Stimulated activated CD8-positive, alpha-beta memory T cell treated with anti-CD3 and anti-CD28 coated beads, Interleukin-4, amount 100 ng/mL, for 24 hours (primary cell): ENCODE data around the gene ACSF3.

Source experiments
- DNase-seq: peaks from one replicate; pipeline ENCODE4 v3.0.0-alpha.2; 2020; ENCODE audit warnings: low read depth

Gene ACSF3

DNA sequence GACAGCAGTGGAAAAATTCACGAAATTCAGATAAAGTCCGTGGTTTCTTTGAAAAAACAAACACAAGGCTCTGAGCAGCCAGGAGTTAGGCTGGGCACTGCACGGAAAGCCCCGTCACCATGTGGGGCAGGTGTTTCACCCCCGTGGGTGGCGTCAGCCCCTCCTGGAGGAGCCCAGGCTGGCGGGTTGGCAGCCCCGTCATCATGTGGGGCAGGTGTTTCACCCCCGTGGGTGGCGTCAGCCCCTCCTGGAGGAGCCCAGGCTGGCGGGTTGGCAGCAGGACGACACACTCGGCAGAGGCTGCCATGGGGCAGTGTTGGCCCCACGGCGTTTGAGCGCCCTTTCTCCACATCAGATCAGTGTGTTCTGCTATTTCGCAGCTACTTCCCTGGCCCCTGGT lies 38.1 kb downstream of the ACSF3 start:
- DNase-seq = no peak

DNA sequence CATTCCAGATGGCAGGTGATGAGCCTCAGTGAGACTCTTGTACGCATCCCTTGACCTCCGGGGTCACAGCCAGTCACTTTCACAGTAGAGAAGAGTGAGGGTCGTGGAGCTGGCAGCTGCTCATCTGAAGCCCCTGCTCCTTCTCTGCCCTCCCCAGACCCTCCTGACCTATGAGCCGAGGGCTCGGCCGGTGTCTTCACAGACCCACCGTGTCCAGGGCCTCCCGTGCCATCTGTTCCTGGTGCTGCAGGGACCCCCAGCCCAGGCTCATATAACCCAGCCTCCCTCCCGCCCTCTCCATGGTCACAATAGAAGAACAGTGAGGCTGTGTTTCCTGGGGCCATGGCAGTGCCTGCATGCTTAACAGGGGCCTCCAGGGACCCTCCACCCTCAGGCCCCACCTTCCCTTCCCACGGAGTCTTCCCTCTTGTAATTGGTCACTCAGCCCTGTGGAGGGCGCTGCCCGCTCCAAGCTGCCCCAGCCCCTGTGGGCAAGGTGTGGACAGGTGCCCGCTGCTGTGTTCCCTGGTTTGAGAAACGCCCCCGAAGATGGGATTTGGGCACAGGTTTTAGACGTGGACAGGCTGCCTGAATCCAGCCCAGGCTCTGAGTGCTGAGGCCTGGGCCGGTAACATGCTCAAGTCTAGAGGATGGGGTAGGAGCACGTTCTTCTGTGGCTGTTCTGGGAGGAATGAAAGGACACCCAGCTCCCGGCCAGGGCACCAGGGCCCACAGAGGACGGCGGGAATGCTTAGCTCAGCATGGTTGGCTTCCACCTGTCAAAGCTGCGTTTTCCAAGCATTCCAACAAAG lies 38.7 kb downstream of the ACSF3 start:
- DNase-seq = no peak

DNA sequence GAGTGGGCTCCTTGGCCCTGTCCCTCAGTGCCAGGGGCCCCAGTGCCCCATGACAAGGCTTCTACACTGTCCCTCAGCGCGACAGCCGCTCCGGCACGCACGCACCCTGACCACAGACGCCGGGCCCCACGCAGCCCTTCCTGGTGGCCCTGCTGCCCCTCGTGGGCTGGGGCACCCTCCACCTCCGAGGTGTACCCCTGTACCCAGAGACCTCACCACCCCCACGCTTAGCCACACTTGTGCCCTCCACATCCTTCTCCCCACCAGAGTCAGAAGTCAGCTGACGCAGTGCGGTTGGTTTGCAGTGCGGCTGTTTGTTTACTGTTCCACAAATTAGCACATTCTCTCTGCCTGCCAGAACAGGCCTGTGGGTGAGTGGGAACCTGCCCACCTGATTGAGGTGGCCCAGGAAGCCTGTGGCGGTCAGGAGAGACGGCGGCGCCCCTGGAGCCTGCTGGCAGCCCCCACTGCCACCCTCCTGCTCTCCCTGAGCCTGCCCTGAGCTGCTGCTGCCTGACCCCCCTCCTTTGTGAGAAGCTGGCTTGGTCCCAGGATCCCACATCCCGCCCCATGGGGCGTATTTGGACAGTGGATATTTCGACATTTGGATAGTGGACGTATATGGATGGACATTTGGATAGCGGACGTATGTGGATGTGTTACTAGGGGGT lies 39.9 kb downstream of the ACSF3 start:
- DNase-seq = no peak

DNA sequence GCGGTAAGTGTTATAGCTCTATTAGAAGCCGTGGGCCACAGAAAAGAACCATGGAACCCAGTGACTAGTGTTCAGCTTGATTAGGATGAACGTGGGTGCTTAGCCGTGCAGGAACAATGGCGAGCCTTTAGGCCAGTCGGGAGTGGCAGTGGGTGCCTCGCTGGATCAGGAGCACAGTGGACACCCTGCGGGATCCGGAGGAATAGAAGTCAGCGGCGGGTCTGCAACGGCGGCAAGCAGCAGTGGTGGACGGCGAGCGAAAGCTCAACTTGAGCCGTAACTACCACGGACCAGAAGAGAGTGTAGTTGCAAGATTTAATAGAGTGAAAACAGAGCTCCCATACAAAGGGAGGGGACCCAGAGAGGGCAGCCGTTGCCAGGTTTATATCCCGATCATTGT lies 40.6 kb downstream of the ACSF3 start:
- DNase-seq = no peak

DNA sequence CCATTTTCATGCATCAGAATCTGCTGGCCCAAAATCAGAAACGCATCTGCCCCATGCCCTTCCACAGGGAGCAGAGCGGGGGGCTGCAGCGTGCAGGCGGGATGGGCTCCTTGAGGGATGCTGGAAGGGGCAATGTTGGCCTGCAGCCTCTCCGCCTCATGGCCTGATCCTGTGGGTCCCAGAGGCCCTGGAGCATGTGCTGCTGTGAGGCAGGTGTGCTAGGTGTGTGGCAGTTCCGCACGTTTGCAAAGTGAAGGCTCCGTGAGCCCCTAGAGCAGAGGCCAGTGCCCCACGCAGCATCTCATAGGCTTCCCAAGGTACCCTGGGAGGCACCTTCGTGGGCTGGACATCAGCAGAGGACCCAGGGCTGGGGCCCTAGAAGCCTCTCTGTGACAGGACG lies 41.5 kb downstream of the ACSF3 start:
- no peak for DNase-seq

DNA sequence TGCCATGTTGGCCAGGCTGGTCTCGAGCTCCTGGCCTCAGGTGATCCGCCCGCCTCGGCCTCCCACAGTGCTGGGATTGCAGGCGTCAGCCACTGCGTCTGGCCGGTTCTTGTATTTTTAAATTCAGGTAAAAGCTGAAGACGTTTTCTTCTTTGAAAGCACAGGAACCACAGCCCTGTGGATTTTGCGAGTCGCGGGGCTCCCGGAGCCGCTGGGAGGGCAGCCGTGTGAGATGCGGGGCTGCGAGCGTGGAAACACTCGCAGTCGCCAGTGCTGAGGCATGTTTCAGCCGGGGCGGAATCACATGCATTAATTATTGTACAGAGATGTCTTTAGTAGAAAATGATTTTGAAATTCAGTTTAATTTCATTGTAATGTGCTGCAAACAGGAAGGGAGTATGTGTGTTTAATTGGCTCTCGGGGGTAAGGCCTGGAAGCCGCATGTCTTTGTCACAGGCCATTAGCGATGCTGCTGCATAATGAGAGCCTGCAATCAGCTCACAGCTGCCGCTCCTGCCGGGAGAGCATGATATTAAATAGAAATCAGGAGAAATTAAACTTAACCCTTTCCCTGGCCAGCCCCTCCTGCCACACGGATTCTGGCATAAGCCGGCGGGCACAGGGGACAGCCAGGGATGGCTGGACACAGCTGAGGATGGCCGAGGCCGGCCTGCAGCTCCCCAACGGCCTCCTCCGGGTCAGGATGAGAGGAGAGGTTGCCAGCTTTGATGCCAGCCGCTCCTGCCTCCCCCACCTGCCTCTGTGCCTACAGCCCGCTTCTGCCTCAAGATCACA lies 42.5 kb downstream of the ACSF3 start:
- no peak for DNase-seq

DNA sequence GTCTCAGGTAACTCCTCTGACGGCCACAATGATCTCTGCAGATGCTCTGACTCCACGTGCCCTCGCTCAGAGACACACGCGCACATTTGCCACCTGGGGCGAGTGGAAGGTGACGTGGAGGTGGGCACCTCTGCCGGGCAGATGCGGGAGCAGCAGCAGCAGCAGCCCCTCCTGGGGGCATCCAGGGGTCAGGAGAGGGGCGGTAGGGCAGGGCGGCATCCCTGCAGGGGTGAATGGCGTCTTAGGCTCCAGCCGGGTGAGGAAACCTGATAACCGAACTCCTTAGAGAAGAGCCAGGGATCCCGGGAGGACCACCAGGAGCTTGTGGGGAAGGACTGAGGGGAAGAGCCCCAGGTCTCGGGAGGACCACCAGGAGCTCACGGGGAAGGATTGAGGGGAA lies 43.3 kb downstream of the ACSF3 start:
- DNase-seq = no peak

DNA sequence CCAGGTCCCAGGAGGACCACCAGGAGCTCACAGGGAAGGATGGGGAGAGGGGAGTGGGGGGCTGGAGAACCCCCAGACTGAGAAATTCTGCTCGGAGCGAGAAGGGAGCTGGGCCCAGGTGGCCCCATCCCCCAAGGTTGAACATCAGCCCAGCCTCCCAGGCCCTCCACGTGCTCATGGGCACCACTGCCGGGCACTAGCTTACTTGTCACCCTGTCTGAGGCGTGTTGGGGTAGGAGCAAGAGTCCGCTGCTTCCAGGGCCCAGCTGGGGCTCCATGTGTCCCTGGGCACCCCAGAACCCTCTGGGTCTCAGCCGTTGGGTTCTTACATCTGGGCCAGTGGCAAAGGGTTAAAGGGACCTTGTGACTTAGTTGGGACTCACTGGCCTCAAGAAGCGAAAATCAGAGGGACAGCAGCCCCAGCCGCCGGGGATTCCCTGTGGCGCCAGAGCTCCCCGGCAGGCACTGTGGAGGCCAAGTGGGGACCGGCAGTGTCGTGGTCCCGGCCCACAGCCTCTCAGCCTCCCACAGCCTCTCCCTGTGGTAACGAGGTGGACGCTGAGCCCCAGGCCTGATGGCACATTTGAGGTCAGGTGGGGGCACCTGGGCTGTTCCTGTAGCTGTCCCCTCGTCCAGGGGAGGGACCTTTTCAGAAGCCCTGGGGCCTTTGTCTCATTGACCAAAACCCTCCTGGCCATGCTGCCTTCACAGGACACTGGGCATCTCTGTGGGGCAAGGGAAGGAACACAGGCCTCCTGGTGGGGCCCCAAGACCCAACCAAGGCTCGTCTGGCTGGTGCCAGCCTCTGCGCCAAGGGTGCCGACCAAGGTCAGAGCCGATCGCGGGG lies 44.2 kb downstream of the ACSF3 start:
- DNase-seq = no peak

DNA sequence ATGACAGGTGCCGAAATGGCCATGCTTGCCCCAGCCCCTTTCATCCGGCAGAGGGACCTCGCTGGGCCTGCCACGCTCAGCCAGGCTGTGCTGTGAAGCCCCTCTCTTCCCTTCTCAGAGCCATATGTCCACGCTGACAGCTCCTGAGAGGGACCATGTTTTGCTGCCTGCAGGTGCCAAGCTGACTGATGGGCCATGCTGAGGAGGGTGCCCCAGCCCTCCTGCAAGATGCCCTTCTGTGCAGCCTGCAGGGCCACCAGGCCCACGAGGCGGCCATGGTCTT lies 44.8 kb downstream of the ACSF3 start:
- DNase-seq = no peak

DNA sequence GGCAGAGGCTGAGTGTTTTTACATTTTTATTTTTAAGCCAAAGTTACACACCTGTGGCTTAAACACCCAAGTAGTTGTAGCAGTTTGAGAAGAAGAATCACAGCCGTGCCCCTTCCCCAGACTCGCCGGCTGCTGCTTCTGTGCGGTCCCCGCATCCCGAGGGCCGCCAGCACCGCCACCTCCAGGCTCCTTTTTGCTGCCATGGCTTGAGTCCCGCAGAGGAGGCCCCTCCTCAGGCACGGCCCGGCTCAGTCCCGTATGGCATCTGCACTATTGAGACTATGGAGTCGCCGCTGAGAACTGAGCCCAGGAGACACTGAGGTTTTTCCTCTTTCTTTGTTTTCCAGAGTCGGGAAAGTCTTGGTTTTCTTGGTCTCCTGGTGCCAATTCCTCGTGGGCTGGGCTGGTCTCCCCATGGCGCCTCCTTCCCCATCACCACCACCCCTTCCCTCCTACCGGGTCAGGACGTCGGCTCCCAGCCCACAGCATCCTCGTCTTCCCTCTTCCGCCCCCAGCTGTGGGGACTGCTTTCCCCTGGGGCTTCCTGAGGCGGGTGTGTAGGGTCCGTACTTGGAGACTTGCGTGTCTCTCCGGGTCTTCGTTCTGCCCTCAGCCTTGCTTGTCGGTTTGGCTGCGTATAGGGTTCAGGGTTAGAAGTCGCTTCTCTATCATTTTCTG lies 45.3 kb downstream of the ACSF3 start:
- DNase-seq = no peak

DNA sequence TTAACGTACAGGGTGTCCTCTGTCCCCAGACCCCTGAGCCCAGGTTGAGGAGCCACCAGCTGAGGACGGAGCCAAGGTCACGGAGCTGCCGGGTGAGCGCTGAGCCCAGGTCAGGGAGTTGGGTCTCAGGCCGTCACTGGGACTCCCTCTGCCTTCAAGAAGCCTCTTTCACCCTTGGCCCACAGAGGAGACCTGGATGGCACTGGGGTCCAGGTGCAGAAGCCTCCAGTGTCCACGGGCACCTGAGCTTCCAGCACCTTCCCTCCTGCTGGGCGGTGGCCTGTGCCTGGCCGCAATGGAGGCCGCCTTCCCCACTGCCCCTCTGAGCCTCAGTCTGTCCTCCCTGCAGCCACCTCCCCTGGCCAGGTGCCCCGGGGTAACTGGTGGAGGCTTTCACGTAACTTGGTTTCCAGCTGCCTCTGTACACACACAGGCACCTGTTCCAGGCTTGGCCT lies 46.3 kb downstream of the ACSF3 start:
- no peak for DNase-seq

DNA sequence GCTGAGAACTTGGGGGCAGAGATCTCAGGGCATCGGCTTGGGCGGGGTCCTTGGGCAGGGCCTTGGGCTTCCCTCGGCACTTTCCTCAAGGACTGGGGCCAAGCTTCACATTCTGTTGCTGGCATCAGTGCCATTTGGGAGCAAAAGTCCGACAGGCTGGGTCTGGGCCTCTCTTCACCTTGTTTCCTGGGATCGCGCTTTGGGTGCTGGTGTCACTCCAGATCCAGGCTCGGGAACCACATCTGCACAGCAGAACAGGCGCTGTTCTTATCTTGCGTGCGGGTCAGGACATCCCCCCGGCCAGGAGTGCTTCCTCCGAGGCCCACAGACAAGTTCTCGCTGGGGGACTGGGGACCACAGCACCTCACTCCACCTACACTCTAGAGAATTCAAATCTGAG lies 46.7 kb downstream of the ACSF3 start:
- DNase-seq = no peak

DNA sequence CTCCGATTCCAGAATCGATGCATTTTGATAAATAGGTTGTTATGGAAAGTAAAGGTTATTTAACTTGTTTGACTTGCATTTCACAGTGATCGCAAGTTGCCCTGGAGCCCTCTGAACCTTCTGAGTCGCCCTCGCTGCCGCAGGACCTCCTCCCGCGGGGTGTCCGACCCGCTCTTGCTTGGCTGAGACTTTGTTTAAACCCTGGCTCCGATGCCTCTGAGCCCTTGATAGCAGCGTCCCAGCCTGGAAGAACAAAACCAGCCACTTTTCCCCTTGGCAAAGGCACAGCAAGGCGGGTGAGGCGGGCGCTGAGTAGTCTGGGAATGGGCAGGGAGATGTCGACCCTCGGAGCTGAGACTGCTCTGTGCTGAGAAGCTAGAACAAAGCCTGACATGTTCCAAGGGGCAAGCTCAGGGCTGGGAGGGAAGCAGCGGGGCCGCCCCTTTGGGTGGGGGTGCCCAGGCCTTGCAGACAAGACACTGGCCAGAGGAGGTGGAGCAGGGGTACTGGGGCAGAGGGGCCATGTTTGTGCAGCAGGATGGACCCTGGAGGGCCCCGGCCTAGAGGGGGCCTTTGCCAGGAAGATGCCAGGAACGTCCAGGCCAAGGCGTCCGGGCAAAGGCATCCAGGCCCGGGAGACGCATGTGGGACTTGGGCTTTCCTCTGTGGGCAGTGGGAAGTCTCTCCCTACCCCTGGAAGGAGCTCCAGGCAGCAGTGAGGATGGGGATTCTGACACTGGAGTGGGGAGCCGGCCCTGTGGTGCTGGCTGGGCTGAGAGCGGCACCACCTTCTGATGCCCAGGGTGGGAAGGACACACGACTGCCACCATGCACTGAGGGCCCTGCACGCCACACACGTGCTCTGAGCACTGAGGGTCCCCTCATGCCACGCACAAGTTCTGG lies 47.6 kb downstream of the ACSF3 start:
- DNase-seq = no peak

DNA sequence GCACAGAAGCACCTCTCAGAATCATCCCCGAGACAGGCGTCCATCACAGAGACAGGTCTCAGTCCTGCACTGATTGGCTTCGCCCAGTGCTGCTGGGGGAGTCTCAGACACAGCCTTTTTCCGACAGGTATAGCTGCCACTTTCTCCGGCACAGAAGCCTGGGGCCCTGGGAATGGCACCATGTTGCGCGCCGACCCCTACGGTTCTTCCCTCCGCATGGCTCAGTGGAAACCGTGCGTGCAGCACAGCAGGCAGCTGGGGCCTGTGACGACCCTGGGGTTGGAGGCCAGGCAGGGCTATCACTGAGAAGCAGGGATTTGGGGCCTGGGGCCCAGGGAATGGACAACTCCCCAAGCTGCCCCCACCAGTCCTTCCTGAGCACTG lies 48.2 kb downstream of the ACSF3 start:
- no peak for DNase-seq

DNA sequence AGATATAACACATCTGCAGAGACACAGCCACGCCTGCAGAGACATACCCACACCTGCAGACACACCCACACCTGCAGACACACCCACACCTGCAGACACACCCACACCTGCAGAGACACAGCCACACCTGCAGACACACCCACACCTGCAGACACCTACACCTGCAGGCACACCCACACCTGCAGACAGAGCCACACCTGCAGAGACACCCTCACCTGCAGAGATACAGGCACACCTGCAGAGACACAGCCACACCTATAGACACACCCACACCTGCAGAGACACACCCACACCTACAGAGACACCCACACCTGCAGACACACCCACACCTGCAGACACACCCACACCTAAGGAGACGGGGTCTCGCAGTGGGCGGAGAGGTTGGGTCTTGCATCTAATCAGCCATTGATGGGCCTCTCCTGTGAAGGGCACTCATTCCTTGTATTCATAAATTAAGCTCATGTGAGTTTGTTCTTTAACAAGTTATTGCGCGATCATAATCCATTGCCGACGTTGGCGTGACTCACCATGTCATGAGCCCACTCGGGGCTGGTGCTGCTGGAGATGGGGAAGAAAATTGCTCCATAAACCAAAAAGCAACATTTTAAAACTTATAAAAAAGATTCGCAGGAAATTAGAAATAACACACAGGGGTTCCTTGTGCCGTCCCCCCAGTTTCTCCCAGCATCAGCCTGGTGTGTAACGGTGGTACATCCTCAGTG lies 49.0 kb downstream of the ACSF3 start:
- DNase-seq = no peak

DNA sequence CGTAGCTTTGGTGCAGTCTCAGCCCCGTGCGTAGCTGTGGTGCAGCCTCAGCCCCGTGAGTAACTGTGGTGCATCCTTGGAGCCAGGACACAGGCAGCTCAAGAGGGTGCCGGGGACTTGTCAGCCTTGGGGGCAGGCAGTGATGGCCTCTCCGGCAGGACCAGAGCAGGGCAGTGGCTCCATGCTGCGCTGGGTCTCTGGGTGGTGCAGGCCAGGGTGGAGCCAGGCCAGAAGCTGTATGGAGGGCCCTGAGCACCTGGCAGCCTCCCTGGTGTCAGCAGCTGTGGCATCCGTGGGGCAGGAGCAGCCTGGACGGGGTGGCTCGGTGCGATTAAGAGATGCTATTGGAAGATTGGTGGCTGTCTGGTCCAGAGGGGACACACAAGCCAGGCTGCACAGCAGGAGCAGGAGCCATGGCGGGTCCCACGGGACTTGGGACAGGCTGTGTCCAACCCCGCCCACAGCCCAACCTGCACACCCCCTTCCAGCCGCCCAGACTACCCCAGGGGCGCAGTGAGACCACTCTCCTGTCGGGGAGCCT lies 49.6 kb downstream of the ACSF3 start:
- no peak for DNase-seq

DNA sequence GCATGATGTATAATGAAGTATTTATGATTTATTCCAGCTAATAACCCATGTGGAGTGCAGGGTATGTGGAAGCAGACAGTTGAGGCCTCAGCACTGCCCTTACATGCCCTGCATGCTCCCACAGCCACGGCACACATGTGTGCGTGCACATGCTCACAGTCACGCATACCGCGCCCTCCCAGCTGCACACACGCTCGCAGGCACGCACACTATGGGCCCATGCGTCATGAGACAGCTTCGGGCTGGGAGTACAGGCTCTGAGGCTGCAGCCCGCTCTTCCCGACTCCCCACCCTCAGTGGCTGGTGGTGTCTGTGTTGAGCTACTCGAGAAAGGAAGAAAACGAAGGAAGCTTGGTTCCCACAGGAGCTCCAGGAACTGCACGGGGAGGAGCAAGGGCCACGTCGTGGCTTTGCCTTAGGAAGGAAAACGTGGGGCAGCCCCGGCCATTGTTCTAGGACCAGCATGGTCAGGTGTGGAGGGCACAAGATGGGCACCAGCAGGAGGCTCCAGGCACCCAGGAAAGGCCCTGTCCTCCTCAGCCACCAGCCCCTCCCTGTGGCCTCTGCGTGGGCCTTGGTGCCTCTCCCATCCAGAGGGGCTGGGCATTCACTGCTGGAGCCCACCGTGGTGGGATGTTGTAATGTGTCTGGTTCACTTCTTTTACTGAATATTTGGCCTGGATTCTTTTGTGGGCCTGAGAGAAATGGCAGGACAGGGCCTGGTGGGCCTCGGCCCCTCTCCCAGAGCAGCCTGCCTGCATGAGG lies 50.4 kb downstream of the ACSF3 start:
- no peak for DNase-seq

DNA sequence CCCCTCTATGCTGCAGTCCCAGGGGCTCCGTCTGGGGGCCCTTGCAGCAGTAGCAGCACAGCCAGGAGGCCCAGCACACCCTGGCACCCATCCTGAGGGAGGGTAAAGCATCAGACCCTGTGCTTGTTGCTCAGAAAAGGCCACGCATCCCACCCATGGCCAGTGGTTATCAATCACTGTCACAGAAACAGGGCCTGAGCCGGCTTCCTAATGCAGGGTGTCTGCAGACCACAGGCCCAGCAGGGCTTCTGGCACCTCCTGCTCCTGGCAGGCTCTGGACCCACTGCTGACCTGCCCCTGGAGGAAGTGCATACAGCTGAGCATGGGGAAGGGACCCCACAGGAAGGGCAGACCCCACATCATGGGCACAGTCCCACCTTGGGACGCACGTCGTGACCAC lies 51.0 kb downstream of the ACSF3 start:
- DNase-seq = no peak
